ENCODE results near the gene FASTK. TPM values are rescaled to one million over a fixed set of nuclear protein-coding genes. Genes with fewer than 3 reads are reported as not detected.

FASTK gene, protein sequence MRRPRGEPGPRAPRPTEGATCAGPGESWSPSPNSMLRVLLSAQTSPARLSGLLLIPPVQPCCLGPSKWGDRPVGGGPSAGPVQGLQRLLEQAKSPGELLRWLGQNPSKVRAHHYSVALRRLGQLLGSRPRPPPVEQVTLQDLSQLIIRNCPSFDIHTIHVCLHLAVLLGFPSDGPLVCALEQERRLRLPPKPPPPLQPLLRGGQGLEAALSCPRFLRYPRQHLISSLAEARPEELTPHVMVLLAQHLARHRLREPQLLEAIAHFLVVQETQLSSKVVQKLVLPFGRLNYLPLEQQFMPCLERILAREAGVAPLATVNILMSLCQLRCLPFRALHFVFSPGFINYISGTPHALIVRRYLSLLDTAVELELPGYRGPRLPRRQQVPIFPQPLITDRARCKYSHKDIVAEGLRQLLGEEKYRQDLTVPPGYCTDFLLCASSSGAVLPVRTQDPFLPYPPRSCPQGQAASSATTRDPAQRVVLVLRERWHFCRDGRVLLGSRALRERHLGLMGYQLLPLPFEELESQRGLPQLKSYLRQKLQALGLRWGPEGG
- total RNA-seq (2022; extraction: Qiagen RNA extraction; ENCODE audit: low read depth), result 48.1 to 80.5 TPM (median 74.4 TPM) in 5 replicates

DNA sequence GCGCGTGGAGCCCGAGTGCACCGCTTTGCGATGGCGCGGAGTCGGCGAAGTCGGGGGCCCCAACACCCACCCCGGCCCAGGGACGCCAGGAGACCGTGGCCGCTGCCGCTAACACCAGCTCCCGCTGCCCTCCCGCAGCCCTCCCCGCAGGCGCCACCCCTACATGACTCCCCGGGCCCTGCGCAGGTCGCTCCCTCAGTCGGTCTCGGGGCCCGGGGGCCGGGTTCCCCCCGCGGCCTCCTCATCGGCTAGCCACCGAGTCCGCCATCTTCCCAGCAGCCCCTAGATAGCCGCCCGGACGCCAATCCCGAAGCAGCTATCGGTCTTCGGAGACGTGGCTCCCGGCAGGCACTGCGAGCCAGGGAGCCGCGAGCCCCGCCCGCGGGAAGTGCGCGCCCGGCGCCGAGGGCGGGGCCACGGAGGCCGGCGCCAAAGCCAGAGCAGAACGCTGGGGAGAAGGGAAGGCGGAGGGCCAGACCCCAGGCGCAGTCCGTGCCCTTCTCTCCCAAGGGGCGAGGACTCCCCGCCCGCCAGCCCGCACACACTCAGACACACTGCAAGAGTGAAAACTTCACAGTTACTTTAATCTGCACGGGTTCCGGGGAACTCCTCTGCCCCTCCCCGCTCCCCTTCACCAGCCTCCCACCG, at the start of gene FASTK:
FASTK (minus strand) TSS at position 288 of the 648 bp plus-strand sequence; CDS start at position 245, 43 bp downstream.

GRCh38 chr7:151085691-151086620, 5.3 kb upstream of the FASTK start, which contains the start of gene AGAP3:
Gene AGAP3 (plus strand): TSS chr7:151086475. CDS start chr7:151086742, 267 bp downstream.

GRCh38 chr7:151083071-151083823, 2.6 kb upstream of the FASTK start, which contains the start of gene TMUB1:
Gene TMUB1 (minus strand): TSS chr7:151083493. CDS start chr7:151082563, 930 bp downstream.

GRCh38 chr7:151059367-151060112, 21.1 kb downstream of the FASTK start, which contains the start of gene SLC4A2:
Gene SLC4A2 (plus strand): TSS chr7:151059589. CDS start chr7:151061988, 2,399 bp downstream.

DNA sequence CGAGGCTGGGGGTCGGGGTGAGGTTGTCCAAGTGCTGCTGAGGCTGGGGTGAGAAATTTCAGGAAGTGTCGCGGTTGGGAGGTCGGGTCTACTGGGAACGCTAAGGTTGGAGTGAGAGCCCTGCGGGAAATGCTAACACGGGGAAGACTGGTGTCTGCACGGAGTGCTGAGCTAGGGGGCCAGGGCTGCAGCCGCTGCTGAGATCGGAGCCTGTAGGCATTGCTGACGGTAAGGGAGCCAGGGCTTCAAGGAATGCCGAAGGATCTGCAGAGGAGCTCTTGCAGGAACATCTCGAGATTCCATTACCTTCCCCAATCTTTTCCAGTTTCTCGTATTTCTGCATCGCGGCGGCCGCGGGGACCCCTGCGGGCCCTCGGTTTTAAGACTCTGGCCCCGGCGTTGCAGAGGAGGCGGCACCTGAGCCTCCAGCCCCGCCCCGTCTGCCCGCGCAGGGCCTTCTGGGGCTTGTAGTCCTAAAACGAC, 23.1 kb downstream of the FASTK start, which contains the start of gene CDK5:
CDK5 (minus strand) TSS at position 392 of the 483 bp plus-strand sequence; CDS start at position 343, 49 bp downstream.

GRCh38 chr7:151047976-151048815, 32.4 kb downstream of the FASTK start, which contains the start of gene ASIC3:
Gene ASIC3 (plus strand): TSS chr7:151048531. CDS start chr7:151048886, 355 bp downstream.

DNA sequence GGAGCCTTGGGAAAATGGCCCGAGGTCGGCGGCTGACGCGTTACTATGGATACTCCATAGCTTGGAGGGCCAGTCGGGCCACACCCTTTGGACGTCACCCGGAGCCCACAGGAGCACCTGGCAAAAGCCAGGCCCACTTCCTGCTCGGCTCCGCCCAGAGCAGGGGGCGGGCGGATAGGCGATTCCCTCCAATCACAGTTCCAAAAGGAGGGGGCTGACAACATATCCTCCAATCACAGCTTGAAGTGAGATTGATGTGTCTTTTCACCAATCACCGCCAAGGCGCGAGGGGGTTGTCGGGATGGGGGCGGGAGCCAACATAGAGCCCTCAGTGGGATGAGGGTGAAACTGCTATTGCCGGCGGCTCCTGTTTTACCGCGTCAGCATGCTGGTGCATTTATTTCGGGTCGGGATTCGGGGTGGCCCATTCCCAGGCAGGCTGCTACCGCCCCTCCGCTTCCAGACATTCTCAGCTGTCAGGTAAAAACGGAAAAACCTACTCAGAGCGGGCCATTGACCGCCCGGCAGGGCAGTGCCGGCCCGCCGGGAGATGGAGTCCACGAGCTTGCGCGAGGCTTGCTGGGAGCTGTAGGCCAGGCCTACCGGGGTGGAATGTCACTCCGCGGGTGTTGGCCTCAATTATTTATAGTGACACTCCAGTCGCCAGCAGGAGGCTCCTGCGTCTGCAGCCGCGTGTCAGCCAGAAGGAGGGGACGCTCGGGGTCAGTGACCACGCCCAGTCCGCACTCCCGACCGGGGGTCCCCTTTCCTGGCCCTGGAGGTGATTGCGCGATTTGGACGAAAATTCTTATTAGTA, 52.3 kb downstream of the FASTK start, which contains the start of gene ABCB8:
ABCB8 (plus strand) TSS at position 320 of the 817 bp plus-strand sequence; CDS start at position 386, 66 bp downstream.

Other genes with a start within 250 kb of the FASTK start
- not detected in 5 replicates for gene AOC1, start 228.3 kb downstream of the FASTK start, total RNA-seq (2022; extraction: Qiagen RNA extraction; ENCODE audit: low read depth)
- 0.29 to 0.61 TPM (median 0.37 TPM) in 5 replicates for gene KCNH2, start 102.5 kb downstream of the FASTK start, total RNA-seq (2022; extraction: Qiagen RNA extraction; ENCODE audit: low read depth)
- gene NOS3, start 89.8 kb downstream of the FASTK start, total RNA-seq (2022; extraction: Qiagen RNA extraction; ENCODE audit: low read depth), result 0.15 to 0.55 TPM (median 0.49 TPM) in 5 replicates
- gene ATG9B, start 56.3 kb downstream of the FASTK start, total RNA-seq (2022; extraction: Qiagen RNA extraction; ENCODE audit: low read depth), result 0.62 to 1.1 TPM (median 0.87 TPM) in 5 replicates
- gene ABCB8, start 52.4 kb downstream of the FASTK start, total RNA-seq (2022; extraction: Qiagen RNA extraction; ENCODE audit: low read depth), result 31.5 to 51.8 TPM (median 48.0 TPM) in 5 replicates
- 5.7 to 12.6 TPM (median 12.2 TPM) in 5 replicates for gene ASIC3, start 32.3 kb downstream of the FASTK start, total RNA-seq (2022; extraction: Qiagen RNA extraction; ENCODE audit: low read depth)
- gene CDK5, start 22.9 kb downstream of the FASTK start, total RNA-seq (2022; extraction: Qiagen RNA extraction; ENCODE audit: low read depth), result 32.1 to 37.0 TPM (median 34.9 TPM) in 5 replicates
- gene SLC4A2, start 21.2 kb downstream of the FASTK start, total RNA-seq (2022; extraction: Qiagen RNA extraction; ENCODE audit: low read depth), result 182 to 287 TPM (median 275 TPM) in 5 replicates
- 32.4 to 64.6 TPM (median 50.8 TPM) in 5 replicates for gene TMUB1, start 2.7 kb upstream of the FASTK start, total RNA-seq (2022; extraction: Qiagen RNA extraction; ENCODE audit: low read depth)
- gene AGAP3, start 5.7 kb upstream of the FASTK start, total RNA-seq (2022; extraction: Qiagen RNA extraction; ENCODE audit: low read depth), result 43.6 to 72.2 TPM (median 61.9 TPM) in 5 replicates
- gene GBX1, start 86.9 kb upstream of the FASTK start, total RNA-seq (2022; extraction: Qiagen RNA extraction; ENCODE audit: low read depth), result 0.17 to 0.45 TPM in 2 of 5 replicates, not detected in the others
- gene ASB10, start 106.4 kb upstream of the FASTK start, total RNA-seq (2022; extraction: Qiagen RNA extraction; ENCODE audit: low read depth), result not detected in 5 replicates
- not detected in 5 replicates for gene H2BK1, start 129.7 kb upstream of the FASTK start, total RNA-seq (2022; extraction: Qiagen RNA extraction; ENCODE audit: low read depth)
- gene ABCF2, start 146.4 kb upstream of the FASTK start, total RNA-seq (2022; extraction: Qiagen RNA extraction; ENCODE audit: low read depth), result 63.8 to 70.3 TPM (median 68.4 TPM) in 5 replicates
- 35.6 to 52.0 TPM (median 45.6 TPM) in 5 replicates for gene CHPF2, start 151.7 kb upstream of the FASTK start, total RNA-seq (2022; extraction: Qiagen RNA extraction; ENCODE audit: low read depth)
- gene SMARCD3, start 167.9 kb upstream of the FASTK start, total RNA-seq (2022; extraction: Qiagen RNA extraction; ENCODE audit: low read depth), result 9.3 to 11.4 TPM (median 10.4 TPM) in 5 replicates